Activated CD4-positive, alpha-beta T cell treated with anti-CD3 and anti-CD28 coated beads for 24 hours (primary cell): ENCODE measurements around the gene GNPNAT1.

Experiments used
- DNase-seq, 2 donors: peaks; one replicate each; pipeline ENCODE4 v3.0.0-alpha.2; 2020; ENCODE audit warnings: low read depth in 2 of 2

GNPNAT1 gene

GRCh38 chr14:52791223-52792096 is at the start of gene GNPNAT1:
Gene GNPNAT1, minus strand, starts transcription at chr14:52791607. Its CDS starts 6,957 bp downstream, at chr14:52784650.
- DNase-seq: peak; percentile 60 to 63

- DNase-seq: no peak
These were observed 49.5 kb upstream of the GNPNAT1 start for GRCh38 chr14:52840877-52841276.

DNA sequence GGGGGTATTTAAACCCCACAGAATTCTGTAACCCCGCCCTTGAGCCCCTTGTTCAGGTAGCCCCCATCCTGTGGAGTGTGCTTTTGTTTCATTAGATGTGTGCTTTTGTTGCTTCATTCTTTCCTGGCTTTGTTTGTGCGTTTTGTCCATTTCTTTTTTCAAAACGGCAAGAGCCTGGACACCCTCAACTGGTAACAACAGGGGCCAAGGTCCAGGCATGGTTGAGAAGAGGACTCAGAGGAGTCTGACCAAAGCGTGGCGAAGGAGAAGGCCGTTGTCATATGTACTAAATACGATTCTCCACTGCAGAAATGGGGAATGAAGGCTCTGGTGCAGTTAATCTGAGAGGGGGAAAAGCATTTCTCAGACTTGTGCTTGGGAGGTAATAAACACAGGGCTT is 46.0 kb upstream of the GNPNAT1 start:
- no peak for DNase-seq

DNA sequence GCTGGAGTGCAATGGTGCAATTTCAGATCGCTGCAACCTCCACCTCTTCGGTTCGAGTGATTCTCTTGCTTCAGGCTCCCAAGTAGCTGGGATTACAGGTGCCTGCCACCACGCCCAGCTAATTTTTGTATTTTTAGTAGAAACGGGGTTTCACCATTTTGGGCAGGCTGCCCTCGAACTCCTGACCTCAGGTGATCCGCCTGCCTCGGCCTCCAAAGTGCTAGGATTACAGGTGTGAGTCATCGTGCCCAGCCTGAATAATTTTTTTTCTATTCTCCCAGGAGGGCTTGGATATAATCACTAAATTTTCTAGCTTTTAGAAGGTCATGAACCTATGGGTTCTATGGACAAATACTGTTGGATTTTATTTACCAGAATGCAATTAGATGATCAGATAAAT is 44.7 kb upstream of the GNPNAT1 start:
- DNase-seq: no peak

DNA sequence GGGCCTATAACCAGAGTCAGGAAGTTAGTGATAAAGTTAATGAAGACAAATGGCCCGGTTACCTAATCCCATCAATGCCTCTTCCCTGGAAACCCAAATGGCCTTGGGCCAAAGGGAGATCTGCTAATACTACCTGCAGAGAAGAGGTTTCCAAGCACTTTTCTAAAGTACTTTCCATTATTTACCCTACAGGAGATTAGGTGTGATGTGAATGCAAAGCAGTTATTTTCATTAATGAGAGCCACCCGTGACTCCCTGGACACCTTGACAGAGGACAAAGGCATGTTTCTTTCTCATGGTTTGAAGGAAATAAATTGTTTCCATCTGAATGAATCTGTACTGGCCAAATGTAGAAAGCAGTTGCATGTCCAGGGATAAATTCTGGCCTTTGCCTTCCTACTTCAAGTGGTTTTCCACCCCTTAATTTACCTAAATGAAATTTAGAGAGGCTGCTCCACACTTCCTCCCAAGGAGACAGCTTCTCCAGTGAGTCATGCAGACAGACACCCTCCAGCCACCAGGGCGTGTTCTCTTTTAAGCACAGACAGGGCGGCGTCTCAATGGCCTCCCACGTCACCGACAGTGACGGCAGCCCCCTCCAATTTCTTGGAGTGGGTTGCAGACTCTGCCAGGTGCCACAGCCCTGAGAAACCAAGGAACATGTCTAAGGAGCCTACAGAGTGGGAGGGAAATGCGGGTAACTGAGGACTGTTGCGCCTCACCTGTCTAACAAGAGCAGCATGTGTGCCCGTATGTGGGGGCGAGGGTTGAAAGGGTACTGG is 43.9 kb upstream of the GNPNAT1 start:
- DNase-seq: no peak

DNA sequence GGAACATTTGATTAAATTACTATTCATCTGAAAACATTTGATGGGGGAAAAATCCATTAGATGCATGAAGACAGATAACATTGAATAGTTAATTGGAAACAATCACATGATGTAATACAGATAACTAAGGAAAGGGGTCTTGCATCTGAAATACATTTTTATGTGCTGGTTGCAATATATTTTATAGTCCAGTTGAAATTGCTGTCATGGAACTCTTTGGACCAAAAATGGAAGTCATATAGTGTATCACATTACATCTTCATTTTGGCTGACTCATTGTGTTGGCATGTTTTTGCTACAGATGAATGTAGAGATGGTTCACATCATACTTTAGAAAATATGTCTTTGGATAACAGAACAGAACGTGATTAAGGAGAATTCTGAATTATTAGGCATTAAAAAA is 43.0 kb upstream of the GNPNAT1 start:
- no peak for DNase-seq

- DNase-seq: no peak
These were observed 42.5 kb upstream of the GNPNAT1 start for GRCh38 chr14:52833891-52834290.

DNA sequence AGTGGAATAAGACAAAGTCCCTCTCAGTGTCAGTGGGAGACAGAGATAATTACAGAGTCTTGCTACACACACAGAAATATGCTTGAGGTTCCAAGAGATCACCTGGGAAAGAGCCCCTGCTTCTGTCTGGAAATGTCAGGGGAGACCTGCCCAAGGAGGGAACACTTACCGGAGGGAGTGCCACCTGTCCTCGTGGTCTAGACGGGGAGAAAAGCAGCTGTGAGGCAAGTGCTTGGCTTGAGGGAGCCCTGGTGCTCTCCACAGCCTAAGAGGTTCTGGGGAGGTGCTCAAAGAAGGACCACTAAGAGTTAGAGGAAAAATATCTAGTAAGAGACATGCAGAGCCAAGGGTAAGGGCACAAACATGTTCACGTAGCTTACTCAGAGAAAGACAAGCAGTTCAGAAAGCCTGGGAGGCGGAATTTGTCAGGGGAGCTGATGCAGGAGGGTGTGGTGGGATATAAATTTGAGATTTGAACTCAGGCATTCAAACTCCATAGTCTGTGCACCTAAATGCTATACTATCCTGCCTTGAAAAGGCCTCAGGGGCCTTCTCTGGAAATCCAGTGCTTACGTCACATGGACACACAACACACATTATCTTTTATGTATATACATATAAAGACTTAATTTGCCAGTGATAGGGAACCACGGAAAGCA is 38.2 kb upstream of the GNPNAT1 start:
- no peak for DNase-seq

- DNase-seq: no peak
These were observed 36.0 kb upstream of the GNPNAT1 start for GRCh38 chr14:52827426-52827825.

- DNase-seq: no peak
These were observed 33.7 kb upstream of the GNPNAT1 start for GRCh38 chr14:52825085-52825484.

GRCh38 chr14:52824462-52824861 is 33.1 kb upstream of the GNPNAT1 start:
- DNase-seq: no peak

DNA sequence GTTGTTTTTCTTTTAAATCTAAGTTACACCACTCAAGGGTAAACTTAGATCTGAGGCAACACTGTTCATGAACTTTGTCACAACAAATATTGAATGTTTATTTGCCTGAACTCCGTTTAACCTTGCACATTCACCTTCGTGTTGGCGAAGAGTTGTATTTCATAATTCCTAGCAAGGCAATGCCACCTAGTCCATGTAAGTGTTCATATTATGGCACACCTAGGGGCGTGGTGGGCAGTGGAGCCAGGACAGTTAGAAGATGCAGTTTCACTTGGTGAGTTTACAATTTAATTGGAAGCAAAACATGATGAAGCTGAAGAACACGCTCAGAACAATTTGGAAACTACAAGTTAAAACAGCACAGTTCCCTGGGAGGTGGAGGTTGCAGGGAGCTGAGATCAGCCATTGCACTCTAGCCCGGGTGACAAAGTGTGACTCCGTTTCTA is 30.4 kb upstream of the GNPNAT1 start:
- no peak for DNase-seq

DNA sequence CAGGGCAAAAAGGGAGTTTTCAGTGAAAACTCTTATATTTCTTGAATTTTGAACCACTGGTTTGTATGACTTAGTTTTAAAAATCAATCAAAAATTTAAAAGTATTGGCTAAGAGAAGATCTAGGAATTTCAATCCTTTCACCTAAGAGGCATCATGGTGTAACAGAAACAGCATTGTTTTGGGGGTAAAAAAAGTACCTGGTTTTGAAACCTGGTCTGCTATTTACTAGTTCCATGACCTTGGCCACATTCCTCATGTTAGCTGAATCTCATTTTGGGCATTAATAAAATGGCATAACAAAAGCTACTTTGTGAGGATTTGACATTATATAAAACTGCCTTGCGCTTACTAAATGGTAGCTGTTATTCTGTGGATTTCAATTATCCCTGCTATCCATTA is 16.7 kb upstream of the GNPNAT1 start:
- no peak for DNase-seq

GRCh38 chr14:52806115-52806514 is 14.7 kb upstream of the GNPNAT1 start:
- DNase-seq: no peak

DNA sequence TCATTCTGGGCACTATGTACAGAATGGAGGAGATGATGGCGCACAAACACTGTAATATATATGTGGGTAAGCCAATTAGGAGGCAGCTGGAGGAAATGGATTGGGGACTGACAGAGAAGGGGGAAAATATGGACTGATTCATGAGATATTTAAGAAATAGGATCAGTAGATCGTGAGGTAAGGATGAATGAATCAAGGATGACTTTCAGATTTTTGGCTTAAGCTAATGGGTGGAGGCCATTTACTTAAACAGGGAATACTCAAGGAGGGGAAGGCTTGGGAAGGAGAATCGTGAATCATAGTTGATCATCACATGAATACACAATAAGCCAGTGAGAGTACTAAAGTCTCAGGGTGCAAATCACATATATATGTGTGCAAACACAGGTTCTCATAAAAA is 11.2 kb upstream of the GNPNAT1 start:
- DNase-seq: no peak

- DNase-seq: no peak
These were observed 9.8 kb upstream of the GNPNAT1 start for GRCh38 chr14:52801014-52801712.

DNA sequence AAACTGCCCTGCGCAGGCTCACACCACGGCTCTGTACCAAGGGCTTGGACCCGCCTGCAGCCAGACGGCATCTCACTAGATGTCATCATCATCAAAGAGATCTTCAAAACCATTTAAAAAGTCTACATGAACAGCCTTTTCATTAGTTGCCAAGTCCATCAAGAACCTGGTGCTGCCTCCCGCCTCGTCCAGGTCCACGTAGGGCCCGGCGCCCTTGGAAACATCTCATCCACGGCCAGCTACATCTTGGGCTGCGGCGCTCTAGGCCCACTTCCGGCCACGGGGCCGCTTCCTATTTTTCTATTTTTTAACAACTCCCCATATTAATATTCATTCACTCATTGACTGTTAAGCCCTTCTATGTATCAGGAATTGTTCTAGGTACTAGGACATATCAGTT is 7.4 kb upstream of the GNPNAT1 start:
- DNase-seq: no peak

GRCh38 chr14:52797653-52798052 is 6.2 kb upstream of the GNPNAT1 start:
- no peak for DNase-seq

DNA sequence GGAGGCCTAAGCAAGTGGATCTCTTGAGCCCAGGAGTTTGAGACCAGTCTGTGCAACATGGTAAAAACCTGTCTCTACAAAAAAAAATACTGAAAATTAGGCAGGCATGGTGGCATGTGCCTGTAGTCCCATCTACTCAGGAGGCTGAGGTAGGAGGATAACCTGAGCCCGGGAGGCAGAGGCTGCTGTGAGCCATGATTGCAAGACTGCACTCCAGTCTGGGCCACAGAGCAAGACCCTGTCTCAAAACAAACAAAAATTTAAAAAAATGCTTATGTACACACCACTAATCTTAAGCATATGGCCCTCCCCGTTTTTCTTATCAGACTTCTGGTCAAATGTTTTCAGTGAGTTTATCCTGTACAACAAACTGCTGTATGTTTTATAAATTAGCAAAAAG is 1.7 kb upstream of the GNPNAT1 start:
- DNase-seq: no peak

GRCh38 chr14:52792097-52792415 is 649 bp upstream of the GNPNAT1 start:
- no peak for DNase-seq

- no peak for DNase-seq
These were observed 618 bp downstream of the GNPNAT1 start for GRCh38 chr14:52790756-52791222.
